GM21717 (cell line): ENCODE measurements around the gene PPP2R1B.

Experiments used
- ATAC-seq: cut with Tn5 transposase; IDR thresholded peaks from one replicate; pipeline ENCODE4 v1.9.1; 2021; ENCODE audit warnings: mild to moderate bottlenecking, moderate library complexity; ENCODE audit not compliant: unreplicated experiment

The PPP2R1B gene

GRCh38 chr11:111765984-111766833, at the start of gene PPP2R1B:
Gene PPP2R1B (minus strand): TSS chr11:111766389. CDS start chr11:111766361, 28 bp downstream.
- peak; percentile 91 for ATAC-seq

DNA sequence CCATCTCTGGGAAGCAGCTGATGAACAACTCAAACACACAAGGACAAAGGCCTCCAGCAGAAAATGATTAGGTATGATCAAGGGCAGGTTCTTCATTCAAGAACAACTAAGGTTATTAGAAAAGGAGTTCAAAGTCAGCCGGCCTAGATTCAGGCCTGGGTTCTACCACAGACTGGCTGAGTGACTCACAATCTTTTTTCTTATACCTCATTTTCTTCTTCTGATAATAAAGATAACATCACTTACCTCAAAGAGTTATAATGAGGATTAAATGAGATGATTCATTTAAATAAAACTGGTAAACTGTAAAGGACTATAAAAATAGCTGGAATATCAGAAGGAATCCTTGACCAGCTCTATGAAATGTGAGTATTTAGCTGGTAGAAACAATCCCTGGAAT, 49.3 kb upstream of the PPP2R1B start:
- no peak for ATAC-seq

DNA sequence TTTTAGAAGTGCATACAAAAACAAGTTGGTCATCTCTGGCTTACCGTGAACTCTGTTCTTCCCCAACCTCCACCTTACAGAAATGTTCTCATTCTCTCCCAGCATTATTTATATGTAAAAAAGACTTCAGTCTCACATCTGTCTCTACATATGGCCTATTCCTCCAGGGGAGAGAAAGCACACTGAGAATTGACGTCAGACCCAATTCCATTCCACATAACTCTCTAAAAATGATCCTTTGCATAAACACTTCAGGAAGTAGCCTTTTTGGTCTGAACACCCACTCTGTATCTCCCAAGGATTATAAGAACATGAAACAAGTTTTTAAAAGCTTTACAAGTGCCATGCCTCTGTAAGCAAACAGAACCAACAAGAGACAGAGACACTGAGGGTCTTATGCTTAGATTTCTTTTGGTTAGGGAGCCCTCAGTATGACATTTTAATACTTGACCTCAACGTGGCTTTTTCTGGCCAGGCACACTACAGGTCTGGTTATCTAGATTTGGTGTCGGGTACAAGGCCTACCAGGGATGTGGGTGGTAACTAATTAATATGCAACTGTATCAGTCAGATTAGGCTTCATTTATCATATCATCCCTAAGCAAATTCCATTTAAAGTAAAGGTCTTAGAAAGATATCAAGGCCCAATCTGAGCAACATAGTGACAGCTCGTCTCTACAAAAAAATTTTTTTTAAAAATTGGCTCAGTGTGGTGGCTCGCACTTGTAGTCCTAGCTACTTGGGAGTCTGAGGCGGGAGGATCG, 48.5 kb upstream of the PPP2R1B start:
- ATAC-seq = no peak

- no peak for ATAC-seq
Measured at GRCh38 chr11:111814106-111814505, 47.9 kb upstream of the PPP2R1B start.

- ATAC-seq = no peak
Measured at GRCh38 chr11:111812211-111812610, 46.0 kb upstream of the PPP2R1B start.

- ATAC-seq = no peak
Measured at GRCh38 chr11:111811445-111811844, 45.3 kb upstream of the PPP2R1B start.

DNA sequence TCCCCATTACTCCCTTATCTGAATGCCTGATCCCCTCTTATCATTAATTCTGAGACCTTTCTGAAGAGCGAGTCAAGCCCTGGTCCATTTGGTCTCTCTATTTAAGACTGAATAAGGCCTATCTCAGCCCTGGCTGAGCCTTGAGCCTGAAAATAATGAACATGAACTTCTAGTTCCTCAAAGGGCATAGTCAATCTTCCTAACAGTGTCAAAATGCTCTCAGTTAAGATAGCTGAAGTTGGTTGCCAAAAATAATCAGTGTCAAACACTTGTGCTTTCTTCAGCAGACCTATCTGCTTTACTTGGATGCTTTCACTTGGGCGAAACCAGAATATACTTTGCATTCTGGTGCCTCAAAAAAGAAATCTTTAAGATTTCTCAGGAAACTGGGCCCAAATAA, 42.6 kb upstream of the PPP2R1B start:
- no peak for ATAC-seq

DNA sequence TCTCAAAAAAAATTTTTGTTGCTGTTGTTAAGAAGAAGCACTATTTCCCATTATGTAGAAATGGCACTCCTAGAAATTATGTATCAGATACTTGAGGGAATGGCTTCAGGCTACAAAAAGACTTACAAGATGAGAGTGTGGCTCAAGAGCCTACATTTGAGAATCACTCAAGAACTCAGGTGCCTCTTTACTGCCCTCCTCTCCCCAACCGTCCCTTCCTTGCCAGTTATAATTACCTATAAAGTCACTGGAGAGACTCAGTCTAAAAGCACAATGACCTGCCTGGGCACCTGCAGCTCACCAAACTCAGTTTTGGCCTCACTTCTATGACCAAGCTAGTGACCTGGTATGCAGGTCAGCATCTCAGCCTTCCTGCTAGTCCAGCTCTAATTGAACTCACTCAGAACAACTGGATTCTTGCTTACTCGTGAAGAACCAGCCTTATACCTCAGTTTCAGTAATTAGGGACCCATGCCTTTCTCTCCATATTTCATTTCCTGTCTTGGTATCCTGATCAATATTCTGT, 41.9 kb upstream of the PPP2R1B start:
- ATAC-seq = no peak

DNA sequence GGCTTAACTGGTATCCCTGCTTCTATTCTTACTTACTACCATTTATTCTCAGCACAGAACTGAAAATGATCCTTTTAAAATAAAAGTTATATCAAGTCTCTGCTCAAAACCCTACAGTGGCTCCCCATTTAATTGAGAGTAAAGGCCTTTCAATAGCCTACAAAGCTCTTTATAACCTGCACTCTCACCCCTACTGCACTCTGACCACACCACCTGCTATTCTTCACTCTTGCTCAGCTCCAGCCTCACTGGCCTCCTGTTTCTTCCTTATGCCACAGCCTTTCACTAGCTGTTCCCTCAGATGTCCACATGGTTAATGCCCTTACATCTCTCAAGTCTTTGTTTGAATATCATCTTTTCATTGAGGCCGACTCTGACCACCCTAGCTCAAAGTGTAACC, 40.9 kb upstream of the PPP2R1B start:
- no peak for ATAC-seq

DNA sequence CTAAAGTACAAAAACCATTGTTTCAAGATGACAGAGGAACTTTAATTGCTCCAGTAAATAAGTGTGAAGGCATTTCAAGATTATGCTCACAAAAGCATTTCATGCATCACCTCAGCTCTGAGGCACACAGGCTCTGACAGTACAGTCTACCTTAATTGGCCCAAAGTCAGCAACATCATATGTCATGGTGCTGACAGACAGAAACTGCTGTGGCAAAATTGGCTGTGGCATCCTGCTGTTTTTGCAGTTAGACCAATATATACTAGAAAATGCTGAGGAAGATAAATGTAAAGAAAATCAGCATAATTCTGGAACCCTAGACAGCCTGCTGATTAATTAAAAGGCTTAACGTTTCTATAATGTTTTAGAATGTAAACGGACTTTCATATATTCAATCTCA, 34.9 kb upstream of the PPP2R1B start:
- no peak for ATAC-seq

DNA sequence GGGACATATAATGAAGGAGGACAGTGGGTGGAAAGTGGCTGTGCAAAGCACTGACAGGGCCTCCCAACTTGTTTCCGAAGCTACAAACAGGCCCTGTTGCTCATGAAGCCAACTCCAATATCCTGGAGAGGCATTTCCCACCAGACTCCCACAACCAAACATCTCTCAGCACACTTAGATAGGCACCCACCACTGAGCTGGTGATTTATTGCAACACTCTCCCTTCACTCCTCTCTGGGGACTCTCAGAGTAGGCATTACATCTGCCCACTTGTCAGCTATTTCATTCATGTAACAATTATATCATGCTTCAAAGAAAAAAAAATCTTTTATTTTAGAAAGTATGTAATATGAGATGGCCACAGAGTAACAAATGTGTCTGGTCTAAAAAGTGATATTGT, 32.1 kb upstream of the PPP2R1B start:
- ATAC-seq = no peak

- no peak for ATAC-seq
Measured at GRCh38 chr11:111797145-111797581, 31.0 kb upstream of the PPP2R1B start.

GRCh38 chr11:111796696-111797095, 30.5 kb upstream of the PPP2R1B start:
- ATAC-seq = no peak

DNA sequence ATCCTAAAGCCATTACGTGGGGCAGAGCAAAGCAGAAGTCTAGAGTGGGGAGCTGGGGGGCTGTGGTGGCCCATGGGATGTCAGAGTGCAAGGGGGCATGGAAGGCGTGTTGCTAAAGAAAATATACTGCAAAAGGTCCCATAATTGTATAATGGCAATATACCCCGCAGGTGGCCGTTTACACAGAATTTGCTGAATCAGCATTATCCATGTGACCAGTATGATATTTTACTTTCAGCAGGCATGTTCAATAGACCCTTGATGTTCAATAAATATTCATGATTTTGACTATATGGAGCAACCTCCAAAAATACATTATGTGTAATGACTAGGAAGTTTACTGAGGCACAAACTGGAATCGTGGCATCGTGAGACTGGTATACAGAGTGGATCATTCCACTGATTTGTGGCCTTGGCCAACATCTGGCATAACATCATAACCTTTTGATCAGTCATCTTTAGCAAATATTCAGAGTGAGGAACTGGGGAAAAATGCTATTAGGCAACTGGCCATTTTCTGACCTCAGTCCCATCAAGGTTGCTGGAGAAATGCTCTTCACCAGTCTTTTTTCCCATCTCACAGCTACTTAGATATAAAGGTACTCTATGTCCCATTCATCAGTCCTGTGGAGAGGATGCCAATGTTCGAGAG, 29.3 kb upstream of the PPP2R1B start:
- ATAC-seq = no peak

GRCh38 chr11:111793863-111794262, 27.7 kb upstream of the PPP2R1B start:
- ATAC-seq = no peak

DNA sequence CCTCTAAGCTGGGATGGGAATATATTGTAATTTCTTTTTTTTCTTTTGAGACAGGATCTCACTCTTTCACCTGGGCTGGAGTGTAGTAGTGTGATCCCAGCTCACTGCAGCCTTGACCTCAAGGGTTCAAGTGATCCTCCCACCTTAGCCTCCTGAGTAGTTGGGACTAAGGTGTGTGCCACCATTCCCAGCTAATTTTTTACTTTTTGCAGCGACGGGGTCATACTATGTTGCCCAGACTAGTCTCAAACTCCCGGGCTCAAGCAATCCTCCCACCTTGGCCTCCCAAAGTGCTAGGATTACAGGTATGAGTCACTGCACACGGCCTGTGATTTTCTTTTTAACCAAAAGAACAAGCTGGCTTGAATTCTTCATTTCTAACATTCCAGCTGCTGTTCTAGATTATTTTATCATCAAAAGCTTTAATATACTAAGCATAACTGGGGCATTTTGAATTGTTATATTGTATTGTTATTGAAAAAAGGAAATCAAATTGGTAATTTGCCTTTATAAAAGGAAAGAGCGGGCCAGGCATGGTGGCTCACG, 26.8 kb upstream of the PPP2R1B start:
- no peak for ATAC-seq

DNA sequence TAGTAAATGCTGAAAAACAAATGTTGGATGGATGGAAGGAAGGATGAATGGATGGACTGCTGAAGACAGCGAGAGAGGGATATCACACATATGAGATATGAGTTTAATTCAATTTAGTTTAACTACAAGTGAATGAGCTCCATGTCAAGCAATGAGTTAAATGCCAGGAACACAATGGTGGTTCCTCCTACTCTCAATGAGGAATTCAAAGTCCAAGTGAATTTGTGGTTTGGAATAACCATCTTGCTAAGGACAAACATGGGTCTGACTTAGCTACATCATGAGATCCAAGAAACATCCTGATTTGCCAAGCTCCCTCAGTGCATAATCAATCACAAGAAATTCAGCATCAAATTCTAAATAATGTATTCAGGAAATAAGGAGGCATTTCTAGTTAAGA, 26.1 kb upstream of the PPP2R1B start:
- ATAC-seq = no peak

- no peak for ATAC-seq
Measured at GRCh38 chr11:111788464-111788863, 22.3 kb upstream of the PPP2R1B start.

DNA sequence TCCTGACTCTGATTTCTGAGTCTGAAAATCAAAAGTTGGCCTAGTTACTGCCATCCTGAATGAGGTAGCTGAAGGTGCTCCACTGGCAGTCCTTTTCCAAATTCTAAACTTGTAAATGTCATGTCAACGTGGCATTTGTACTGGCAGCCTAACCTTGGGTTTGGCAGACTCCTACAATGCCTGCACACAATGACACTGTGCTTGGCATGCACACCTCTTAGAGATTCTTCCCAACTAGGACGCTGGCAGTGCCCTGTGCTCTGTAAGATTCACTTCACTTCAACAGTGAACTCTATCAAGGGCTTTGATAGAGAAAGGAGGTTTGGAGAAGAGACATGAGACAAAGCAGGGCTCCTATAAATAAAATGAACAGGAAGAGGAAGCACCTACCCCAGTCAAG, 21.9 kb upstream of the PPP2R1B start:
- no peak for ATAC-seq

- ATAC-seq = no peak
Measured at GRCh38 chr11:111785886-111786412, 19.8 kb upstream of the PPP2R1B start.

- no peak for ATAC-seq
Measured at GRCh38 chr11:111785076-111785475, 18.9 kb upstream of the PPP2R1B start.
